HEK293 (cell line): Measurements from ENCODE around the gene KLK7.

Experiments used
- CTCF ChIA-PET: fragments of 350-600 bp; formaldehyde crosslinking; extraction: SDS; loops from one replicate; lab custom pipeline; 2021; ENCODE audit warnings: antibody characterized with exemption; lab: Yijun Ruan, JAX
- POLR2A ChIA-PET: fragments of 300-600 bp; formaldehyde crosslinking; extraction: SDS; loops from one replicate; lab custom pipeline; 2020; ENCODE audit warnings: antibody characterized with exemption, inconsistent platforms; lab: Yijun Ruan, JAX
- H3K27ac ChIP-seq: fragments of 200-500 bp; sonication (Bioruptor generic); 2 replicates; pipeline ENCODE4 v1.5.1; 2014; ENCODE audit warnings: low read depth, low read length, control low read depth, inconsistent platforms; ENCODE audit errors: extremely low read depth
- H3K36me3 ChIP-seq, 2 experiments: fragments of 200-500 bp in 1 of 2; sonication (Bioruptor generic) in 1 of 2; 1 replicate in 1 of 2; 2 replicates in 1 of 2; pipeline ENCODE4 v1.5.1; 2014 to 2017; ENCODE audit warnings: inconsistent platforms in 2 of 2, low read length in 2 of 2; ENCODE audit not compliant: control insufficient read depth in 2 of 2, insufficient read depth in 1 of 2
- H3K4me1 ChIP-seq: fragments of 200-500 bp; sonication (Bioruptor generic); 2 replicates; pipeline ENCODE4 v1.5.1; 2014; ENCODE audit warnings: mild to moderate bottlenecking, low read length, inconsistent platforms; ENCODE audit not compliant: control insufficient read depth, insufficient read depth
- H3K4me3 ChIP-seq: 2 replicates; pipeline ENCODE4 v1.5.1; 2011; ENCODE audit warnings: low read depth, mild to moderate bottlenecking, control low read depth, low read length, moderate library complexity
- H3K9me3 ChIP-seq: fragments of 200-500 bp; sonication (Bioruptor generic); 2 replicates; pipeline ENCODE4 v1.5.1; 2014; ENCODE audit warnings: low read depth, low read length, inconsistent platforms; ENCODE audit not compliant: control insufficient read depth, insufficient read depth
- GFI1B ChIP-seq: fragments of 450-650 bp; formaldehyde crosslinking; IDR thresholded peaks from 2 replicates; pipeline ENCODE4 v1.5.1; 2016; ENCODE audit warnings: missing biosample characterization, missing genetic modification characterization
- GLI4 ChIP-seq: fragments of 450-650 bp; formaldehyde crosslinking; IDR thresholded peaks from 2 replicates; pipeline ENCODE4 v1.5.1; 2016; ENCODE audit warnings: missing biosample characterization, missing genetic modification characterization
- HIC1 ChIP-seq: fragments of 450-650 bp; formaldehyde crosslinking; IDR thresholded peaks from 2 replicates; pipeline ENCODE4 v1.5.1; 2016; ENCODE audit warnings: missing biosample characterization, missing genetic modification characterization
- KLF7 ChIP-seq: fragments of 450-650 bp; formaldehyde crosslinking; IDR thresholded peaks from 2 replicates; pipeline ENCODE4 v1.5.1; 2016; ENCODE audit warnings: missing biosample characterization, missing genetic modification characterization, borderline replicate concordance
- ZBTB48 ChIP-seq: fragments of 450-650 bp; formaldehyde crosslinking; IDR thresholded peaks from 2 replicates; pipeline ENCODE4 v1.5.1; 2016; ENCODE audit warnings: missing biosample characterization, missing genetic modification characterization
- ZBTB49 ChIP-seq: fragments of 450-650 bp; formaldehyde crosslinking; IDR thresholded peaks from 2 replicates; pipeline ENCODE4 v1.5.1; 2016; ENCODE audit warnings: missing biosample characterization, missing genetic modification characterization, low read depth
- ZFP3 ChIP-seq: fragments of 450-650 bp; formaldehyde crosslinking; IDR thresholded peaks from 2 replicates; pipeline ENCODE4 v1.5.1; 2016; ENCODE audit warnings: low read depth, missing biosample characterization, missing genetic modification characterization
- ZNF140 ChIP-seq: fragments of 450-650 bp; formaldehyde crosslinking; IDR thresholded peaks from 2 replicates; pipeline ENCODE4 v1.5.1; 2016; ENCODE audit warnings: missing biosample characterization, missing genetic modification characterization
- ZNF146 ChIP-seq: fragments of 450-650 bp; formaldehyde crosslinking; IDR thresholded peaks from 2 replicates; pipeline ENCODE4 v1.5.1; 2016; ENCODE audit warnings: missing biosample characterization, missing genetic modification characterization
- ZNF157 ChIP-seq: fragments of 450-650 bp; formaldehyde crosslinking; IDR thresholded peaks from 2 replicates; pipeline ENCODE4 v1.5.1; 2016; ENCODE audit warnings: missing biosample characterization, missing genetic modification characterization
- ZNF2 ChIP-seq: fragments of 450-650 bp; formaldehyde crosslinking; IDR thresholded peaks from 2 replicates; pipeline ENCODE4 v1.5.1; 2016; ENCODE audit warnings: missing biosample characterization, missing genetic modification characterization
- ZNF311 ChIP-seq: fragments of 450-650 bp; formaldehyde crosslinking; IDR thresholded peaks from 2 replicates; pipeline ENCODE4 v1.5.1; 2017; ENCODE audit warnings: missing biosample characterization, missing genetic modification characterization, borderline replicate concordance
- ZNF433 ChIP-seq: fragments of 450-650 bp; formaldehyde crosslinking; IDR thresholded peaks from 2 replicates; pipeline ENCODE4 v1.5.1; 2016; ENCODE audit warnings: missing biosample characterization, missing genetic modification characterization, low read depth
- ZNF514 ChIP-seq: fragments of 450-650 bp; formaldehyde crosslinking; IDR thresholded peaks from 2 replicates; pipeline ENCODE4 v1.5.1; 2016; ENCODE audit warnings: missing biosample characterization, missing genetic modification characterization
- ZNF585B ChIP-seq: fragments of 450-650 bp; formaldehyde crosslinking; IDR thresholded peaks from 2 replicates; pipeline ENCODE4 v1.5.1; 2016; ENCODE audit warnings: missing biosample characterization, missing genetic modification characterization
- ZNF621 ChIP-seq: fragments of 450-650 bp; formaldehyde crosslinking; IDR thresholded peaks from 2 replicates; pipeline ENCODE4 v1.5.1; 2017; ENCODE audit warnings: missing biosample characterization, missing genetic modification characterization
- ZNF639 ChIP-seq: fragments of 450-650 bp; formaldehyde crosslinking; IDR thresholded peaks from 2 replicates; pipeline ENCODE4 v1.5.1; 2016; ENCODE audit warnings: missing biosample characterization, missing genetic modification characterization
- ZNF658 ChIP-seq: fragments of 450-650 bp; formaldehyde crosslinking; IDR thresholded peaks from 2 replicates; pipeline ENCODE4; 2016; ENCODE audit warnings: missing biosample characterization, missing genetic modification characterization
- ZNF785 ChIP-seq: fragments of 450-650 bp; formaldehyde crosslinking; IDR thresholded peaks from 2 replicates; pipeline ENCODE4 v1.5.1; 2016; ENCODE audit warnings: missing biosample characterization, missing genetic modification characterization
- ZNF830 ChIP-seq: fragments of 450-650 bp; IDR thresholded peaks from 2 replicates; pipeline ENCODE4 v1.5.0; 2018; ENCODE audit warnings: missing biosample characterization, missing genetic modification characterization, low read depth, mild to moderate bottlenecking, moderate library complexity
- ZSCAN16 ChIP-seq: fragments of 450-650 bp; formaldehyde crosslinking; IDR thresholded peaks from 2 replicates; pipeline ENCODE4 v1.5.1; 2016; ENCODE audit warnings: missing biosample characterization, missing genetic modification characterization
- ZSCAN5A ChIP-seq: fragments of 450-650 bp; formaldehyde crosslinking; IDR thresholded peaks from 2 replicates; pipeline ENCODE4 v1.5.1; 2016; ENCODE audit warnings: missing biosample characterization, missing genetic modification characterization
- TF ChIP-seq, protein P1 (sequence below): fragments of 450-650 bp; formaldehyde crosslinking; IDR thresholded peaks from 2 replicates; pipeline ENCODE4 v1.5.1; 2017; ENCODE audit warnings: missing biosample characterization, mild to moderate bottlenecking, missing genetic modification characterization, moderate library complexity

Gene KLK7

DNA sequence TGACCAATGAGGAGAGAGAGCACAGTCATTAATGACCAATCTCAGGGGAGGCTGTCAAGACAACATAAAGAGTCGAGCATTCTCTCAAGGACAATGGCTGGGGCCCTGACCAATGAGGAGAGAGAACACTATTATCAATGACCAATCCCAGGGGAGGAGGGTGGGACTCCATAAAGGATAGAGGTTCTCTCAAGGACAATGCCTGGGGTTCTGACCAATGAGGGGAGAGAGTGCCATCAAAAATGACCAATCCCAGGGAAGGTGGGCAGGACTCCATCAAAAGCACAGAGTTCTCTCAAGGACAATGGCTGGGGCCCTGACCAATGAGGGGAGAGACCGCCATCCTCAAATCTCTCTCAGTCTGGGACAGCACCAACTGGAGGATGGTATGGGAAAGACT, 46.0 kb upstream of the KLK7 start:
- CTCF ChIA-PET = no interaction called here
- Histone ChIP-seq H3K36me3 (no peaks in the 10 kb centered on the region), H3K4me1 (no peaks in the 10 kb centered on the region), H3K4me3 (no peak overlapping the region), H3K9me3 (no peaks in the 10 kb centered on the region), H3K27ac (no peak overlapping the region)
- POLR2A ChIA-PET = no interaction called here
- TF ChIP-seq GLI4 (tag by site-specific recombination) (no peak), ZBTB48 (no peak), KLF7 (no peak), ZNF785 (tag by site-specific recombination) (no peak), ZNF2 (tag by site-specific recombination) (no peak), ZSCAN16 (tag by site-specific recombination) (no peak), ZFP3 (tag by site-specific recombination) (no peak), ZNF621 (tag by site-specific recombination) (no peak), ZNF639 (tag by site-specific recombination) (no peak), ZNF830 (no peak), ZBTB49 (tag by site-specific recombination) (no peak), ZNF140 (no peak), ZNF311 (tag by site-specific recombination) (no peak), ZNF157 (tag by site-specific recombination) (no peak), ZSCAN5A (tag by site-specific recombination) (no peak), ZNF585B (tag by site-specific recombination) (no peak), ZNF658 (no peak), GFI1B (tag by site-specific recombination) (no peak), ZNF514 (no peak)
- TF ChIP-seq, protein P1, sequence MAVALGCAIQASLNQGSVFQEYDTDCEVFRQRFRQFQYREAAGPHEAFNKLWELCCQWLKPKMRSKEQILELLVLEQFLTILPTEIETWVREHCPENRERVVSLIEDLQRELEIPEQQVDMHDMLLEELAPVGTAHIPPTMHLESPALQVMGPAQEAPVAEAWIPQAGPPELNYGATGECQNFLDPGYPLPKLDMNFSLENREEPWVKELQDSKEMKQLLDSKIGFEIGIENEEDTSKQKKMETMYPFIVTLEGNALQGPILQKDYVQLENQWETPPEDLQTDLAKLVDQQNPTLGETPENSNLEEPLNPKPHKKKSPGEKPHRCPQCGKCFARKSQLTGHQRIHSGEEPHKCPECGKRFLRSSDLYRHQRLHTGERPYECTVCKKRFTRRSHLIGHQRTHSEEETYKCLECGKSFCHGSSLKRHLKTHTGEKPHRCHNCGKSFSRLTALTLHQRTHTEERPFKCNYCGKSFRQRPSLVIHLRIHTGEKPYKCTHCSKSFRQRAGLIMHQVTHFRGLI (tag by site-specific recombination) = no peak

DNA sequence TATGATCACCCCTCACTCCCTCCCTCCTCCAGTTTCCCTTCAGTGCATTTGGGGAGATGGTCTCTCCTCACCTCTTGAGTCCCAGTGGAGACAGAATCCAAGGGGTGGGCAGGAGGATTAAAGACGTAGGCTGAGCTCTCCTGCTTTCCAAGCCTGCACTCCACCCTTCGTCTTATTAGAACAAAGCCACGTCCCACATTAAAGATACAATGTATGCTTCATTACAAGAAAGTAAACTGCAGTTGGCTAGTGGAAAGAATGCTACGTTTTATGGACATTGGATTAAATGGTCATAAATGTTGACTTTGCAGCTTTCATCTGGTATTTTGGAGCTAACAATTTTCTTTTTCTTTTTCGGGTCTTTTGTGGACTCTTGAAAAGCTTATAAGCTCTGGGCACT, 44.2 kb upstream of the KLK7 start:
- H3K4me1 ChIP-seq = no peaks in the 10 kb centered on the region
- H3K4me3 ChIP-seq = no peak overlapping the region
- TF ChIP-seq ZNF146 (tag by site-specific recombination) (no peak), ZFP3 (tag by site-specific recombination) (no peak), HIC1 (no peak), ZBTB49 (tag by site-specific recombination) (no peak), ZNF433 (tag by site-specific recombination) (no peak)
- ChIA-PET CTCF (interaction anchor here (0.6 to 1.9 kb wide), 3 partner anchors 8 to 483 kb away, joined by 4 to 8 read pairs (median 6); no protein-coding TSS in a partner anchor), POLR2A (no interaction called here)
- no peaks in the 10 kb centered on the region for H3K9me3 ChIP-seq
- H3K27ac ChIP-seq = no peak overlapping the region
- H3K36me3 ChIP-seq = no peaks in the 10 kb centered on the region
